Inferior parietal cortex (tissue), 1 donor: ENCODE data around the gene SGMS1.
"Not testable (repeated sequence)": the region's sequence is repeated elsewhere in the genome, so short reads cannot be mapped to it uniquely, and the experiment has no call there.

ENCODE experiments used
- DNase-seq: peaks from one replicate; pipeline ENCODE4 v3.0.0-alpha.2; 2016; ENCODE audit errors: extremely low spot score

Gene SGMS1

DNA sequence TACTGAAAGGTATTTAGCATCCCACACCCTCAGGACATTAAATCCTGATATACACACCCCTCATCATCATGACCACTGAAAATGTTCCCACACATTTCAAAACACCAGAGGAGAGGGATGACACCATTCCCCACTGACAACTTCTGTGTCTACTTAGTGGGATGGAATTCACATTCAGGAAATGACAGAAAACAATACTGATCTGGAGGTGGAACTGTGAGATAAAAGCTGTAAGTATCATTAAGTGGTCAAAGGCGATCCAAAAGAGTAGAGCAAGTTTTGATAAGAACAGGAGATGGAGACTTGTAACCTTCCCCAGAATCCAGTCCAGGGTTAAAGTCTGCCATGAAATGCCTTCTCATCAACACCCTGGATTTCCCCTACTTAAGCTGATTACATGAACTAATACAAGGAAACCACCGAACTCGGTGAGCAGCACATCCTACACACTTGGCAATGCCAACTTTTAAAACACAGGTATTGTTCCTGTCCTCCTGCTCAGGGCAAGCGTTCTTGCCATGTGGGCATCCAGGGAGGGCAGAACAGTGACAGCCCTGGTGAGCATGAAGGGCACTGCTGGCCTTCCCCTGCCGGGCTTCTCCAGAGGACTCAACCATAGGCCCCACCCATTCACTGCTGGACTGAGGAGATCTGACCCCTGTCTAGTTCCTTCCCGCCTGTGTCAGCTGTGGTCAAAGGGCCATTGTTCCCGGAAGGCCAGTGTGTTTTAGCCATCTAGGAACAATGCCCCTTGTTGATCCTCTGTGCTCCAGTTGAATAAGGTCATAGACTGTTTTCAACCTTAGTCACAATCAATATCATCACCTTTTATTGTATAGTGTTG is 85.0 kb downstream of the SGMS1 start:
- peak; percentile 73 for DNase-seq

GRCh38 chr10:50536617-50537240 is 87.0 kb downstream of the SGMS1 start:
- no peak for DNase-seq

DNA sequence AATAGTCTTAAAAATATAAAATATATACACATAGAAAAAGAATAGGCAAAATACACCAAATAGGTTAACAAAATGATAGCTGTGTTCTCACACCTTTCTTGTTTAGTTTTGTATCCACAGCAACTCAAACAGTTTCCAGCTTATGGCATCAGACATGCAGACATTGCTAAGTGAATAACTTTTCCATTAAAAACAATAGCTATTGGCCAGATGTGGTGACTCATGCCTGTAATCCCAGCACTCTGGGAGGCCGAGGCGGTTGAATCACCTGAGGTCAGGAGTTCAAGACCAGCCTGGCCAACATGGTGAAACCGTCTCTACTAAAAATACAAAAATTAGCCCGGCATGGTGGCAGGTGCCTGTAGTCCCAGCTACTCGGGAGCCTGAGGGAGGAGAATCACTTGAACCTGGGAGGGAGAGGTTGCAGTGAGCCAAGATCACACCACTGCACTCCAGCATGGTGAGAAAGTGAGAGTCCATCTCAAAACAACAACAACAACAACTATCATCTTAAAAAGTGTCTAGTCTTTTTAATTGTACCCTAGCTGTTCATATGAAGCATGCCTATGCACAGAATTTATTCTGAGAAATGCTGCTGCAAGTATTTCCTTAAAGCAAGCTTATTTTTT is 88.9 kb downstream of the SGMS1 start:
- DNase-seq: not testable (repeated sequence)

DNA sequence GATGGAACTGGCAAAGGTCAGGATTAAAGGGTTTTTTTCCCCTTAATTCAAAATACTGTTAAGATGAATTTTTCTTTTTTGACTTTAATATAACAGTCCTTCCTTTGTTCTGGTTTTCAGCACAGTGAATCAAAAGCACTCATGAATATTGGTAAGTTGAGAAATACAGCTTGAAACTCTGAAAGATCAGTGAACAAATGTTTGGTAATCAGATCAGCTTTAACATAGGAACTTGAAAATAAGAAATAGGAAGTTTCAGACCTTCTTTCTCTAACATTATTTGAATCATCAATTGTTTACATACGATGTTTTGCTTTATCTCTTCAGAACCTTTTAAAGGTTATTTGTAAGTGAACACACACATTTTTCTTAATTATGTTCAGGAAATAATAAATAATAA is 90.5 kb downstream of the SGMS1 start:
- DNase-seq: no peak

DNA sequence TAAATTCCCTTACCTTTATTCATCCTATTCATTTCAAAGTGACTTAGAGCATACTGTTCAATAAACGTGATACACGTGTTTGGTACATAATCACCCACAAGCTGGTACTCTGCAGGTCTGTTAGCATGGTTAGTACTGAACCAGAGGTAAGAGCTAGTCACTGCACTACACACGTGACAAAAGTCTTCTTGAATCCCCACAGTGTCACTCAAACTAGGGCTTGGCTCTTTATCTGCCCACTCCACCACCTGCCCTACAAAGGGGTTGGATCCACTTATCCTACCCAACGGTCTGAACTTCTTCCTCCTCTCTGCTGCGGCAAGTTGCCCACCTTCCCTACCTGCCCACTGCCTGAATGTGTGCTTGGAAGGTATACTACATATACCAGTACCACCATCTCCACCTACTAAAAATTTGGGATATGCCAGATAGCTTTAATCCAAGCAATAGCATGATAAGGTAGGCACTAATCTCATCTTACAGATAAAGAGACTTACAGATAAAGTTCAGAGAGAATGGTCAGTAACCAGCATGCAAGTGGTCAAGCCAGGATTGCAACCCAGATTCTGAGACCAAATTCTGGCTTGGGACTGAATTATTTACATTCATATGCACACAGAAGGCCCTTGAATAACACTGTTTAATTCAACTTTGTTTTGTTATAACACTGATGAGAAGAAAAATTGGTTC is 92.2 kb downstream of the SGMS1 start:
- no peak for DNase-seq

- DNase-seq: no peak
These were observed 94.1 kb downstream of the SGMS1 start for GRCh38 chr10:50529660-50530059.

DNA sequence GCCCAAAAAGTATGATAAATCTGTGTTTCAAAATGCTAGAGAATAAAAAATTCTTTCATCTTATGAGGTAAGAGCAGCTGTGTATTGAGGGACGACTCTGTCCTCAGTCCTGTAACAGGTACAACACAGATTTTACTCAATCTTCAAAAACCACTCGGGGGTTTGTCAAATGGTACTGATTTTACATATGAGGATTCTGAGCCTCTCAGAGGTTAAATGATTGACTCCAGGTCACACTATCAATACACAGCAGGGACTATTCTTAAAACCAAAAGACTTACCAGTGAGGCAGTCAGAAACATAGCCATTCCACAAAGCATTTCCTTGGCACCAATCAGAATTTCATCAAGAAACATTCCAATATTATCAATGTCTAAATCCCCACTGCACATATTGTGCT is 95.5 kb downstream of the SGMS1 start:
- DNase-seq: no peak

- DNase-seq: no peak
These were observed 96.2 kb downstream of the SGMS1 start for GRCh38 chr10:50527442-50528043.

DNA sequence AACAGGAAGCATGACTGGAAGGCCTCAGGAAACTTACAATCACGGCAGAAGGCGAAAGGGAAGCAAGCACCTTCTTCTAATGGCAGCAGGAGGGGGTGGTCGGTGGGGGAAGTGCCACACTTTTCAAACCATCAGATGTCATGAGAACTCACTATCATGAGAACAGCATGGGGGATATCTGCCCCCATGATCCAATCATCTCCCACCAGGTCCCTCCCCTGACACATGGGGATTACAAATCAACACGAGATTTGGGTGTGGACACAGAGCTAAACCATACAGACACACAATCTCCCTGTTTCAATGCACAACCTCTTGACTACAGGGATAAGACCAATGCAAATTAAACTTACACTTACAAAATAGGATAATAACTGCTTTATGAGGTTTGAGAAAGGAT is 97.6 kb downstream of the SGMS1 start:
- no peak for DNase-seq

DNA sequence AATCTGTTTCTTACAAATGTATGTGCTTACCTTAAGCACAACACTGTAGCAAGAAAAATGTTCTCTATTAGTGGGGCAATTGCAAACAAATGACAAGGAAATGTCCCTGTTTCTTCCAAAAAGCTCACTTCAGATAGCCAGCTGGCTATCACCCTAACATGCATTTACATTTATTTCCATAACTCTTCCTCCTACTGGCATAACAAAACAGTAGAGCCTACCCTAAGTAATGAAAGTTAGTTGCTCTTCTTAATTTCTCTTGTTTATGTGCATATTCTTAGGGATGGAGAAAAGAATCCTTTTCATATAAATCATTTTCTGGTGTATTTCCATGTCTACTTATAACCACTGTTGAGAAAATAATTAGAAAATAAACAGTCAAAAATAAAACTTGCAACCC is 100.4 kb downstream of the SGMS1 start:
- no peak for DNase-seq

DNA sequence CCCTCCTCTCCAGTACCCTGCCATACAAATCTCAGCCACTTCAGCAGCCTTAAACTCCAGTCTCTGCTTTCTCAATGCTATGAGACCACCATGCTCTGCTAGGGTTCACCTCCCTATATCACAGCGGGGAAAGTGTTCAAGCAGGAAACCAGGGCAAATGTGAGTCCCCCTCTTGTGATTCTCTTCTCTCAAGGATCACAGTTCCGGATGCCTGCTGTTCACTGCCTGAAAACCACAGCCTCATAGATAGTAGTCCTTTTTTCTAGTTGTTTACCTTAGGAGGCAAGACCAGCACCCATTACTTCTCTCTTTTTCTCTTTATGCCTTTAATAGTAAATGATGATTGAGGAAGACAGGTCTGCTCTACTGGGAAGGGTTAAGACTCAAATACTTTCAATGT is 100.8 kb downstream of the SGMS1 start:
- DNase-seq: no peak

DNA sequence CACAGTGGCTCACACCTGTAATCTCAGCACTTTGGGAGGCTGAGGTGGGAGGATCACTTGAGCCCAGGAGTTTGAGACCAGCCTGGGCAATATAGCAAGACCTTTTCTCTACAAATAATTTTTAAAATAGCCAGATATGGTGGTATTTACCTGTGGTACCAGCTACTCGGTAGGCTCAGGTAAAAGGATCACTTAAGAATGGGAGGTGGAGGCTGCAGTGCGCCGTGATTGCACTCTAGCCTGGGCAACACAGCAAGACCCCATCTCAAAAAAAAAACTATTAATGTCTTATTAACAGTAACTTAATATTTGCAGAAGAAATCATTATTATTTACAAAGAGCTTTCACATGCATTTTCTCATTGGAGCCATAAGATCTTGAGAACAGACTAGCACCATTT is 103.6 kb downstream of the SGMS1 start:
- no peak for DNase-seq

DNA sequence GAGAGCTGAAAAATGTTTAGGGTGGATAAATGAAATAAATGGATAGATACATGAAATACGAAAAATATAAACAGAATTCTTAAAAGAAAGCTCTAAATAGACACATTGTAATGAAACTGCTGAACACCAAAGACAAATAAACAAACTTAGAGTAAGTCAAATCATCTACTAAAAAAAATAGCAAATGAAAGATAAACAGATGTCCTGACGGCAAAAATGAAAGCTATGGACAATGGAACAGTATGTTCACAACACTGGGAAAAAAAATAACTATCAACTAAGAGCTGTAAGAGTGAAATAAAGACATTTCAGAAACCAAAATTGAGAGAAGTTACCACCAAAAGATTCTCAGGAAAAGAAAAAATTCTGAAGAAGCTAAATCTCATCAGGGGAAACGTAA is 106.1 kb downstream of the SGMS1 start:
- DNase-seq: no peak

DNA sequence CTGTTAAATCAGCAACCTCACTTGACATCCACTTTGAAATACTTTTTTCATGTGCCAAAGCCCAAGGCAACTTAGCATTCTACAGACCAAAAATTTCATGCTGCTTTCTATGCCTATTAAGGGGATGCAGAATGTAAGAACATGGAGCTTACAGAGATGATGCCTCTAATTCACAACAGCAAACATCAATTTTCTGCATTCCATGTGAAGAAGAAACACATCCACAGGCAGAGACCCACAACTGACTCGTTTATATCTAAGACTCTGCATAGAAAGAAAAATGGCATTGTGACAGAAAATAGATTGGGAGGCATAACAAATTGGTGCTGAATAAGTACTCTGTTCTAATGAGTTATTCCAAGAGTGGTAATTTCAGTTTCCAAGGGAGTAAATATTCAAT is 107.6 kb downstream of the SGMS1 start:
- no peak for DNase-seq

DNA sequence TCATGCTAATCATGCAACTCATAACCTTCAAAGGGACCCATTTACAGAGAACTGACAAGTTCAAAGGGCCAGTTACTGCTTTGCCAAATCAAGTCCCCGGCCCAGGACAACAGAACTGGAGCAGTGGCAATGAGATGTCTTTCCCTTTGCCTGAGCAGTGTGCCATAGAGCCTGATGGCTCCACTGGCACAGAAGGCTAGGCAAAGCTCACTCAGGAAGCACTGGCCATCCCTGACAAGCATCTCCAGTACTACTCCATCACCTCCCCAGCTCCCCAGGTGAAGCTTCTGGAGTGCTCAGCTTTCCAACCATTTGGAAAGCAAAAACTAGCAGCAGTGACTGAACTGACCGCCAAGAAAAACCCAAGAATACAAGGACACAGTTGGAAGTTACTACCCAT is 108.3 kb downstream of the SGMS1 start:
- DNase-seq: no peak

DNA sequence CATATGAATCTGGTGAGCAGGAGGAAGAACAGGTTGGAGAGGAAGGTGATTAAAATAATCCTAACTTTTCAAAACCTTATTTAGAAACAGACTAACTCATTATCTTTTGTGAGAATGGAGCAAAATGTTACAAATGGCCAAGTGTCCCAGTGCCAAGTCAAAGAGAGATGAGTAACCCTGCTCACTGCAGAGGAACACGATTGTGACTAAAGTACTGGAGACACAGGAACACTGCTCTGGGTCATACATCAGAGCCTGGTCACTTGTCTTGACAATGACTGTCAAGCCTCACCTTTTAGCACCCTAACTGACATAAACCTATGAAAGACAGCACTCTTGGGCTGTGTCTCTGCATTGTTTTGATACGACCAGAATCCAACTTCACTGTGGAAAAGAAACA is 108.8 kb downstream of the SGMS1 start:
- no peak for DNase-seq

DNA sequence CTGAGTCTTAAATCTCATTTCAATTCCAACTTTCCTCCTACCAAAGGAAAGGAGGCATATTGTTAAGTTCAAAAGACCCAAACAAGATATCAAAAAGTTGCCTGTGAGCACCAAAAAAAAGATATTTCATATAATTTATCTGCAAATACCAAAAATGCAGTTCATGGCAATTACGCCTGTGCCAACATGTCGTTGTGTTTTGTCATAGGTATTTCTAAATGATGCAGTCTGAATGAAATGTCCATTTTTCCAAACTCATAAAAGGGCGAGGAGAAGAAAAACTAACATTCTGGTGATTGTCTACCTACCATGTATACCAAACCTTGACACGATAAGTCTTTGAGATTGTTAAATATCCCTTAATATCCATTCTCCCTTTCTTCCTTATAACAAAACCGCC is 109.8 kb downstream of the SGMS1 start:
- no peak for DNase-seq

DNA sequence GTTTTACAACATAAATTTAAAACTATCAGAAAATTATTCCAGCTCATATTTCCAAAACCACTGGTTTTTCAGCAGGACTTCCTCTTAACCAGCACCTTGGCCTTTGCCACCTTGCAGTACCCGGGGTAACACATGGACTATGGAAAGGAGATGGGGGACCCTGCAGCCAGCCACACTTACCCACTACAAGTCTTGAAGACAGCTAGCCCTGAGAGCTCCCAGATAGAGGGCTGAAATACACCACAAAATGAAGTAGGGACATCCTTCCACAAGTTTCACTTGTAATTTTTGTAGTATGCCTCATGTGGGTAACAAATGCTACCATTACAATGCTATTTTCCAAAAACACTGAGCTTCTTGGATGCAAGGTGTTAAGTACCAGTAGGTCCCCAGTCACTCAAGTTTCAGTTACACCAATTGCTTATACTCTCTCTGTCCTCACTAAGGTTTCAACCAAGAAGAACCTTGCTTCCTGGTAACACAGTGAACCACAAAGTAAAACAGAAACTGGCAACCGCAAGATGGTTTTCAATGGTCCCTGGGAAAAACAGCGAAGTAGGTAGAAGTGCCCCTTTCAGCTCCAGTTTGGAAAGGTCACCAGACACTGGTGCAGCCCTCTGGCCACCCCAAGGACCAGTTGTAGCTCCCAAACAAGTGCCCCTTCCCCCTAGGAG is 110.9 kb downstream of the SGMS1 start:
- DNase-seq: no peak

- DNase-seq: no peak
These were observed 111.6 kb downstream of the SGMS1 start for GRCh38 chr10:50512214-50512595.

- no peak for DNase-seq
These were observed 112.1 kb downstream of the SGMS1 start for GRCh38 chr10:50511492-50512213.
